Neural cell (in vitro differentiated cells): ENCODE data around the gene PCSK7. TPM values are rescaled to one million over a fixed set of nuclear protein-coding genes. Genes with fewer than 3 reads are reported as not detected.
A peak's percentile ranks its signal among the peaks of the same experiment; 100 is the strongest.

Experiments
- H2AFZ ChIP-seq: fragments of 200-600, 300-800 bp; sonication (generic), shearing (Covaris generic); 2 replicates; pipeline ENCODE4 v1.6.0; 2014; ENCODE audit warnings: low read depth, mild to moderate bottlenecking, antibody characterized with exemption, low read length, moderate library complexity
- H3F3A ChIP-seq: fragments of 200-600 bp; shearing (Covaris generic); 2 replicates; pipeline ENCODE4 v1.6.1; 2016; ENCODE audit warnings: mild to moderate bottlenecking, moderate library complexity, mixed read lengths, antibody characterized with exemption, low read length; ENCODE audit not compliant: insufficient read depth, poor library complexity, severe bottlenecking
- H3K27ac ChIP-seq: fragments of 200-600, 300-800 bp; sonication (generic), shearing (Covaris generic); 2 replicates; pipeline ENCODE4 v1.5.1; 2014; ENCODE audit warnings: mild to moderate bottlenecking, low read length, moderate library complexity
- H3K27me3 ChIP-seq: fragments of 300-800, 200-600 bp; sonication (generic), shearing (Covaris generic); 2 replicates; pipeline ENCODE4 v1.6.0; 2014; ENCODE audit warnings: mild to moderate bottlenecking, low read depth, low read length, moderate library complexity; ENCODE audit not compliant: insufficient read depth
- H3K36me3 ChIP-seq: fragments of 300-800, 200-600 bp; sonication (generic), shearing (Covaris generic); 2 replicates; pipeline ENCODE4 v1.5.1; 2014; ENCODE audit warnings: mild to moderate bottlenecking, antibody characterized with exemption, low read length, moderate library complexity; ENCODE audit not compliant: insufficient read depth
- H3K4me2 ChIP-seq: fragments of 300-800, 200-600 bp; sonication (generic), shearing (Covaris generic); 2 replicates; pipeline ENCODE4 v1.6.0; 2014; ENCODE audit warnings: mild to moderate bottlenecking, low read length
- H3K4me3 ChIP-seq: fragments of 300-800, 200-600 bp; sonication (generic), shearing (Covaris generic); 2 replicates; pipeline ENCODE4 v1.5.1; 2014; ENCODE audit warnings: mild to moderate bottlenecking, low read length, moderate library complexity
- H3K79me2 ChIP-seq: fragments of 200-600 bp; shearing (Covaris generic); replicated peaks from 2 replicates; pipeline ENCODE4 v1.6.0; 2014; ENCODE audit warnings: mild to moderate bottlenecking, low read length, moderate library complexity; ENCODE audit not compliant: insufficient read depth
- H3K9ac ChIP-seq: fragments of 300-800, 200-600 bp; sonication (generic), shearing (Covaris generic); 2 replicates; pipeline ENCODE4 v1.6.1; 2016; ENCODE audit warnings: mild to moderate bottlenecking, low read length, mixed read lengths
- H3K9me2 ChIP-seq: fragments of 200-600 bp; shearing (Covaris generic); 2 replicates; pipeline ENCODE4 v1.6.1; 2016; ENCODE audit warnings: mild to moderate bottlenecking, low read length, mixed read lengths; ENCODE audit not compliant: insufficient read depth
- H3K9me3 ChIP-seq: fragments of 200-600, 300-800 bp; sonication (generic), shearing (Covaris generic); 2 replicates; pipeline ENCODE4 v1.6.1; 2016; ENCODE audit warnings: mild to moderate bottlenecking, mixed run types, low read length, moderate library complexity, mixed read lengths
- H4K20me1 ChIP-seq: fragments of 200-600 bp; shearing (Covaris generic); 2 replicates; pipeline ENCODE4 v1.6.1; 2016; ENCODE audit warnings: mild to moderate bottlenecking, mixed run types; ENCODE audit not compliant: insufficient read depth
- EP300 ChIP-seq: fragments of 450-650 bp; conservative IDR thresholded peaks from 2 replicates; pipeline ENCODE4 v1.6.1; 2014; ENCODE audit warnings: antibody characterized with exemption, mild to moderate bottlenecking, moderate library complexity; ENCODE audit not compliant: poor library complexity, severe bottlenecking
- EZH2 ChIP-seq: fragments of 200-600, 300-800 bp; shearing (Covaris generic), sonication (generic); IDR thresholded peaks from 2 replicates; pipeline ENCODE4 v1.6.1; 2014; ENCODE audit warnings: antibody characterized with exemption, low read length, borderline replicate concordance, mild to moderate bottlenecking; ENCODE audit not compliant: insufficient read depth, poor library complexity, severe bottlenecking
- MXI1 ChIP-seq: fragments of 450-650 bp; conservative IDR thresholded peaks from 2 replicates; pipeline ENCODE4 v1.6.1; 2014; ENCODE audit warnings: antibody characterized with exemption, mild to moderate bottlenecking; ENCODE audit not compliant: poor library complexity, severe bottlenecking
- POLR2AphosphoS5 ChIP-seq: IDR thresholded peaks from 2 replicates; pipeline ENCODE4 v1.6.1; 2012
- RAD21 ChIP-seq: fragments of 450-650 bp; conservative IDR thresholded peaks from 2 replicates; pipeline ENCODE4 v1.6.1; 2014; ENCODE audit warnings: antibody characterized with exemption, mild to moderate bottlenecking, moderate library complexity
- REST ChIP-seq: IDR thresholded peaks from 2 replicates; pipeline ENCODE4 v1.6.1; 2012; ENCODE audit warnings: borderline replicate concordance
- SMC3 ChIP-seq: fragments of 450-650 bp; conservative IDR thresholded peaks from 2 replicates; pipeline ENCODE4 v1.6.1; 2014; ENCODE audit warnings: antibody characterized with exemption, mild to moderate bottlenecking, moderate library complexity; ENCODE audit not compliant: poor library complexity
- TAF1 ChIP-seq: IDR thresholded peaks from 2 replicates; pipeline ENCODE4 v1.6.1; 2012; ENCODE audit warnings: low read depth
- polyA plus RNA-seq: library from polyadenylated mRNA; depleted of rRNA; stranded (reverse); fragments of >200 nt; gene quantifications from 2 replicates; pipeline ENCODE4 v1.2.3, GENCODE V29; 2014

PCSK7 gene
- polyA plus RNA-seq, 1 donor from 2014 or later, result 44.4 TPM

- no peak for TF ChIP-seq EP300
- no peak for TF ChIP-seq EZH2
- no peak for TF ChIP-seq RAD21
- no peak for TF ChIP-seq POLR2AphosphoS5
- no peak for TF ChIP-seq TAF1
- peak; percentile 2 for TF ChIP-seq MXI1
- TF ChIP-seq REST, result no peak
- no peaks in the 10 kb centered on the region for H3K9me2 ChIP-seq
- H3K9me3 ChIP-seq, result no peaks in the 10 kb centered on the region
- H4K20me1 ChIP-seq, result no peaks in the 10 kb centered on the region
- H3K27ac ChIP-seq, result peak overlapping the region; percentile 79
- H3K4me3 ChIP-seq, result peak overlapping the region; percentile 98
- H3K9ac ChIP-seq, result peak overlapping the region; percentile 77
- H2AFZ ChIP-seq, result peak overlapping the region; percentile 56
- H3K4me2 ChIP-seq, result peak overlapping the region; percentile 94
- H3K27me3 ChIP-seq, result no peaks in the 10 kb centered on the region
- H3F3A ChIP-seq, result no peaks in the 10 kb centered on the region
- no peaks in the 10 kb centered on the region for H3K36me3 ChIP-seq
- H3K79me2 ChIP-seq, result no peaks in the 10 kb centered on the region
These were observed 52.5 kb downstream of the PCSK7 start for GRCh38 chr11:117179048-117179999.

GRCh38 chr11:117178210-117179034 is 53.5 kb downstream of the PCSK7 start, which contains the start of gene SIDT2:
Gene SIDT2, plus strand, starts transcription at chr11:117178743. Its CDS starts 521 bp downstream, at chr11:117179264.
- Histone ChIP-seq H4K20me1 (no peaks in the 10 kb centered on the region), H3K36me3 (no peaks in the 10 kb centered on the region), H3K27me3 (no peaks in the 10 kb centered on the region), H2AFZ (peak within 1 kb of the TSS; percentile 56), H3K79me2 (no peaks in the 10 kb centered on the region), H3K27ac (peak within 1 kb of the TSS; percentile 79), H3K9ac (peak within 1 kb of the TSS; percentile 77), H3K9me3 (no peaks in the 10 kb centered on the region), H3K4me3 (peak within 1 kb of the TSS; percentile 98), H3K9me2 (no peaks in the 10 kb centered on the region), H3K4me2 (peak within 1 kb of the TSS; percentile 94), H3F3A (no peaks in the 10 kb centered on the region)
- no peak for TF ChIP-seq EZH2
- TF ChIP-seq MXI1, result peak; percentile 73
- peak; percentile 42 for TF ChIP-seq EP300
- no peak for TF ChIP-seq TAF1
- TF ChIP-seq REST, result no peak
- TF ChIP-seq POLR2AphosphoS5, result peak; percentile 82
- no peak for TF ChIP-seq SMC3
- TF ChIP-seq RAD21, result no peak
